Activated T-cell treated with anti-CD3 and anti-CD28 coated beads, Interleukin-2, amount 50 U/mL, for 48 hours (primary cell): ENCODE results near the gene IMPACT.

ENCODE experiments used
- DNase-seq, 2 experiments: peaks; one replicate each; pipeline ENCODE4 v3.0.0-alpha.2; 2020

IMPACT gene

GRCh38 chr18:24482821-24483220 lies 56.4 kb downstream of the IMPACT start:
- DNase-seq = no peak

GRCh38 chr18:24485681-24486080 lies 59.2 kb downstream of the IMPACT start:
- DNase-seq = no peak

GRCh38 chr18:24486684-24487083 lies 60.2 kb downstream of the IMPACT start:
- DNase-seq = no peak

- DNase-seq = no peak
Measured at GRCh38 chr18:24488824-24489493, 62.5 kb downstream of the IMPACT start.

- DNase-seq = no peak
Measured at GRCh38 chr18:24490539-24490938, 64.1 kb downstream of the IMPACT start.

- peak; percentile 22 to 30 for DNase-seq
Measured at GRCh38 chr18:24491927-24492834, 65.7 kb downstream of the IMPACT start.

- no peak for DNase-seq
Measured at GRCh38 chr18:24494586-24494985, 68.1 kb downstream of the IMPACT start.

- DNase-seq = no peak
Measured at GRCh38 chr18:24497031-24497754, 70.7 kb downstream of the IMPACT start.

- DNase-seq = no peak
Measured at GRCh38 chr18:24499814-24500213, 73.3 kb downstream of the IMPACT start.

GRCh38 chr18:24500217-24500616 lies 73.7 kb downstream of the IMPACT start:
- no peak for DNase-seq

GRCh38 chr18:24500766-24501165 lies 74.3 kb downstream of the IMPACT start:
- DNase-seq = no peak

- DNase-seq = no peak
Measured at GRCh38 chr18:24502667-24503523, 76.4 kb downstream of the IMPACT start.
